ENCODE results near the gene SOX6. TPM values are rescaled to one million over a fixed set of nuclear protein-coding genes. Genes with fewer than 3 reads are reported as not detected.

SOX6 gene
- total RNA-seq, 1 donor from 2014 or later = 0.34 TPM

DNA sequence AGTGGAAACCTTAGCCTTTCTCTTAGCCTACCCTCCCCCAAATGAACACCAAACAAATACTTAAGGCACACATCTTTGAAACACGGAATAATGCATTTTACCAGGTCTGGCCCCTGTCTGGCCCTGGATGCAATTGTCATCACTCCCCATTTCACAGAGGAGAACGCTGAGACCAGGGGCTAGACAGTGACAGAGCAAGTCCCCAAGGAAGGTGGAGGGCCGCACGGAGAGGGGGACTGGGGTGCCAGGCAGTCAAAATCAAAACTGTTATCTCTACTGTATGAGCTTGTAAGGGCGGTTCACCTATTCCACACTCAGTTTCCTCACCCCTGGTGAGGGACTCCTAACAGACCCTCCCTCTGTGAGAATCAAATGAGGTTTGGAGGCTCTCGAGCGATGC, 414.2 kb downstream of the SOX6 start:
- Mint-ChIP-seq H3K4me1 (ENCODE audit: low read depth) (no peaks in the 10 kb centered on the region), H3K9me3 (no peaks in the 10 kb centered on the region), H3K36me3 (ENCODE audit: low read depth) (no peaks in the 10 kb centered on the region), H3K27me3 (ENCODE audit: low read depth) (no peaks in the 10 kb centered on the region), H3K4me3 (ENCODE audit: low read depth) (no peak overlapping the region), H3K27ac (no peak overlapping the region)
- intact Hi-C loops (cut with micrococcal nuclease) = loop anchor here (10.0 kb wide), 1 partner anchor 663 kb away; no protein-coding TSS in a partner anchor
- DNase-seq (ENCODE audit: low spot score) = no peak

DNA sequence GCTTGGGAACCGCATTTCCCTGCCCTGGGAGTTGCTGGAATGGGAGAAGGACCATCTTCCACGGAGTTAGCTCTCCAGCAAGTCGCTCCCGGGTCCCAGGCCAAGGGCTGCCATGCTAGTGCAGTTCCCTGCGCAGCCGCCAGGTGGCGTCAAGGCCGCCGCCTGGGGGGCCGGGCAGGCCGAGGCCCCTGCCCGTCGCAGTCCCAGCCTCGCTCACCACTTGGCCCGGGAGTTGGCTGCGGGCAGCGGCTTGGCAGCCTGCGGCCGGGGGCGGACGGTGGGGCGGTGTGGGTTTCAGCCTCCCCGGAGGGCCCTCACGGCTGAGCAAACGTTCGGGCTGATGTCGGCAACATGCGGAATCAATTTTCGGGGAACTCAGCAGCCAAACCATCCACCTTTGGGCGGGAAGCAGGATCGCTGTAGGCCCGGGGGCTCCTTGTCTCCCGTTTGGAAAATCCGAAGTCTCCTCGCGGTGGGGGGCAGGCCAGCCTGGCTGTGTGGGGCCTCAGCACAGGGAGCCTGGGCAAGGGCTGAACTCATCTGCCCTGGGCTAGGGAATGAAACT, 415.1 kb downstream of the SOX6 start:
- H3K9me3 Mint-ChIP-seq = no peaks in the 10 kb centered on the region
- H3K27ac Mint-ChIP-seq = no peak overlapping the region
- intact Hi-C loops (cut with micrococcal nuclease) = loop anchor here (10.0 kb wide), 1 partner anchor 664 kb away; no protein-coding TSS in a partner anchor
- DNase-seq (ENCODE audit: low spot score) = peak; percentile 10
- H3K36me3 Mint-ChIP-seq (ENCODE audit: low read depth) = no peaks in the 10 kb centered on the region
- H3K4me3 Mint-ChIP-seq (ENCODE audit: low read depth) = no peak overlapping the region
- H3K4me1 Mint-ChIP-seq (ENCODE audit: low read depth) = no peaks in the 10 kb centered on the region
- H3K27me3 Mint-ChIP-seq (ENCODE audit: low read depth) = no peaks in the 10 kb centered on the region

GRCh38 chr11:15940462-15941205, 415.7 kb downstream of the SOX6 start:
- Mint-ChIP-seq H3K36me3 (ENCODE audit: low read depth) (no peaks in the 10 kb centered on the region), H3K27me3 (ENCODE audit: low read depth) (no peaks in the 10 kb centered on the region), H3K9me3 (no peaks in the 10 kb centered on the region), H3K4me1 (ENCODE audit: low read depth) (no peaks in the 10 kb centered on the region), H3K4me3 (ENCODE audit: low read depth) (no peak overlapping the region), H3K27ac (no peak overlapping the region)
- no peak for DNase-seq (ENCODE audit: low spot score)
- intact Hi-C loops (cut with micrococcal nuclease) = loop anchor here (10.0 kb wide), 1 partner anchor 664 kb away; no protein-coding TSS in a partner anchor

DNA sequence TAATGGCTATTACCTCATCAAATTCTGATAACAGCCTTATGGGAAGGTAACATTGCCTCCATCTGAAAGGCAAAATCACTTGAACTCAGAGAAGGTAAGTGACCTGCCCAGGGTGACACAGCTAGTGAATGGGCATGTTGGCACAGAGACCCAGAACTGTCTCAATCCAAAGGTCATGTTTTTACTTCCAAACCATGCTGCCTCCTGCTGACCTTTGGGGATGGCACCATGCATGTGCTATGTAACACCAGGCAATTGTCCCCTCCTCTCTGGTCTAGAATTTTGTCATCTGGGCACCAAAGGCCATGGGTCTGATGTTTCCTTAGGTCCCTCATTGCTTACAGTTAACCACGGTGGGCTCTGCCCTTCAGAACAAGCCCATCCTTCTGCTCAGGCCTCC, 417.4 kb downstream of the SOX6 start:
- Mint-ChIP-seq H3K4me3 (ENCODE audit: low read depth) (no peak overlapping the region), H3K27me3 (ENCODE audit: low read depth) (no peaks in the 10 kb centered on the region), H3K27ac (no peak overlapping the region), H3K4me1 (ENCODE audit: low read depth) (no peaks in the 10 kb centered on the region), H3K36me3 (ENCODE audit: low read depth) (no peaks in the 10 kb centered on the region), H3K9me3 (no peaks in the 10 kb centered on the region)
- no peak for DNase-seq (ENCODE audit: low spot score)
- intact Hi-C loops (cut with micrococcal nuclease) = no loop called here

- Mint-ChIP-seq H3K27me3 (ENCODE audit: low read depth) (no peaks in the 10 kb centered on the region), H3K36me3 (ENCODE audit: low read depth) (no peaks in the 10 kb centered on the region), H3K9me3 (no peaks in the 10 kb centered on the region), H3K4me3 (ENCODE audit: low read depth) (no peak overlapping the region), H3K4me1 (ENCODE audit: low read depth) (no peaks in the 10 kb centered on the region), H3K27ac (no peak overlapping the region)
- intact Hi-C loops (cut with micrococcal nuclease) = no loop called here
- DNase-seq (ENCODE audit: low spot score) = no peak
These were observed 418.2 kb downstream of the SOX6 start for GRCh38 chr11:15938121-15938611.

DNA sequence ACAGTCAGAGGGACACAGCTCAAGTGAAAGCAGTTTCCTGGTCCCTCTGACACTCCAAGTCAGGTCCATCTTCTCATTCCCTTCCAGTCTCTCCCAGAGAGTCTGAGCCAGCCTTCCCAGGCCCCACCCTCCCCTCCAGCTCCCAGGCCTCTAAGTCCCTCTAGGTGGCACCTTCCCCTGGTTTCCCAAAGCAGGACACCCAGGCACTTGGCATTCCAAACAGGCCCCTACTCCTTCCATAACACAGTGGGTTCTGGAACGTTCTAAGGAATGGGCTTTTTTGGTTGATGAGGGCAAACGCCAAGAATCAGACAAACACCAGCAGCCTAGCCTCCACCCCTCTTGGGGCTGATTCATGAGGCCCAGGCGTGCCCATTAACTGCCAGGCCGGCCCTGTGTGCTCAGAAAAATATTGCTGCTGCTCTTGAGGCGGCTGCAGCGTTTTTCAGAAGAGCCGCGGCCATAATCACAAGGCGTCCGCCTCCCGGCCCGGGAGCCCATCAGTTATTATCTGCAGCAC, 418.7 kb downstream of the SOX6 start:
- intact Hi-C loops (cut with micrococcal nuclease) = no loop called here
- H3K4me3 Mint-ChIP-seq (ENCODE audit: low read depth) = no peak overlapping the region
- H3K9me3 Mint-ChIP-seq = no peaks in the 10 kb centered on the region
- H3K27me3 Mint-ChIP-seq (ENCODE audit: low read depth) = no peaks in the 10 kb centered on the region
- H3K4me1 Mint-ChIP-seq (ENCODE audit: low read depth) = no peaks in the 10 kb centered on the region
- H3K36me3 Mint-ChIP-seq (ENCODE audit: low read depth) = no peaks in the 10 kb centered on the region
- H3K27ac Mint-ChIP-seq = no peak overlapping the region
- no peak for DNase-seq (ENCODE audit: low spot score)

GRCh38 chr11:15936011-15936410, 420.3 kb downstream of the SOX6 start:
- no peak overlapping the region for H3K4me3 Mint-ChIP-seq (ENCODE audit: low read depth)
- DNase-seq (ENCODE audit: low spot score) = no peak
- no peak overlapping the region for H3K27ac Mint-ChIP-seq
- intact Hi-C loops (cut with micrococcal nuclease) = no loop called here
- H3K9me3 Mint-ChIP-seq = peaks cover 5% of the 10 kb centered on the region
- H3K4me1 Mint-ChIP-seq (ENCODE audit: low read depth) = no peaks in the 10 kb centered on the region
- H3K27me3 Mint-ChIP-seq (ENCODE audit: low read depth) = no peaks in the 10 kb centered on the region
- no peaks in the 10 kb centered on the region for H3K36me3 Mint-ChIP-seq (ENCODE audit: low read depth)

- H3K4me1 Mint-ChIP-seq (ENCODE audit: low read depth) = no peaks in the 10 kb centered on the region
- H3K9me3 Mint-ChIP-seq = peaks cover 5% of the 10 kb centered on the region
- H3K4me3 Mint-ChIP-seq (ENCODE audit: low read depth) = no peak overlapping the region
- no peaks in the 10 kb centered on the region for H3K36me3 Mint-ChIP-seq (ENCODE audit: low read depth)
- H3K27me3 Mint-ChIP-seq (ENCODE audit: low read depth) = no peaks in the 10 kb centered on the region
- intact Hi-C loops (cut with micrococcal nuclease) = no loop called here
- DNase-seq (ENCODE audit: low spot score) = no peak
- H3K27ac Mint-ChIP-seq = no peak overlapping the region
These were observed 421.0 kb downstream of the SOX6 start for GRCh38 chr11:15935373-15935772.

- intact Hi-C loops (cut with micrococcal nuclease) = no loop called here
- peaks cover 5% of the 10 kb centered on the region for H3K9me3 Mint-ChIP-seq
- H3K36me3 Mint-ChIP-seq (ENCODE audit: low read depth) = no peaks in the 10 kb centered on the region
- no peak overlapping the region for H3K4me3 Mint-ChIP-seq (ENCODE audit: low read depth)
- H3K27me3 Mint-ChIP-seq (ENCODE audit: low read depth) = no peaks in the 10 kb centered on the region
- no peaks in the 10 kb centered on the region for H3K4me1 Mint-ChIP-seq (ENCODE audit: low read depth)
- no peak for DNase-seq (ENCODE audit: low spot score)
- H3K27ac Mint-ChIP-seq = no peak overlapping the region
These were observed 422.3 kb downstream of the SOX6 start for GRCh38 chr11:15933886-15934625.

GRCh38 chr11:15932417-15932816, 423.9 kb downstream of the SOX6 start:
- Mint-ChIP-seq H3K4me3 (ENCODE audit: low read depth) (no peak overlapping the region), H3K4me1 (ENCODE audit: low read depth) (no peaks in the 10 kb centered on the region), H3K36me3 (ENCODE audit: low read depth) (no peaks in the 10 kb centered on the region), H3K27ac (no peak overlapping the region), H3K27me3 (ENCODE audit: low read depth) (no peaks in the 10 kb centered on the region), H3K9me3 (peaks cover 5% of the 10 kb centered on the region)
- intact Hi-C loops (cut with micrococcal nuclease) = no loop called here
- no peak for DNase-seq (ENCODE audit: low spot score)

- intact Hi-C loops (cut with micrococcal nuclease) = no loop called here
- H3K4me3 Mint-ChIP-seq (ENCODE audit: low read depth) = no peak overlapping the region
- peaks cover 5% of the 10 kb centered on the region for H3K9me3 Mint-ChIP-seq
- no peak overlapping the region for H3K27ac Mint-ChIP-seq
- no peaks in the 10 kb centered on the region for H3K4me1 Mint-ChIP-seq (ENCODE audit: low read depth)
- H3K27me3 Mint-ChIP-seq (ENCODE audit: low read depth) = no peaks in the 10 kb centered on the region
- DNase-seq (ENCODE audit: low spot score) = no peak
- no peaks in the 10 kb centered on the region for H3K36me3 Mint-ChIP-seq (ENCODE audit: low read depth)
These were observed 424.8 kb downstream of the SOX6 start for GRCh38 chr11:15931497-15931896.

DNA sequence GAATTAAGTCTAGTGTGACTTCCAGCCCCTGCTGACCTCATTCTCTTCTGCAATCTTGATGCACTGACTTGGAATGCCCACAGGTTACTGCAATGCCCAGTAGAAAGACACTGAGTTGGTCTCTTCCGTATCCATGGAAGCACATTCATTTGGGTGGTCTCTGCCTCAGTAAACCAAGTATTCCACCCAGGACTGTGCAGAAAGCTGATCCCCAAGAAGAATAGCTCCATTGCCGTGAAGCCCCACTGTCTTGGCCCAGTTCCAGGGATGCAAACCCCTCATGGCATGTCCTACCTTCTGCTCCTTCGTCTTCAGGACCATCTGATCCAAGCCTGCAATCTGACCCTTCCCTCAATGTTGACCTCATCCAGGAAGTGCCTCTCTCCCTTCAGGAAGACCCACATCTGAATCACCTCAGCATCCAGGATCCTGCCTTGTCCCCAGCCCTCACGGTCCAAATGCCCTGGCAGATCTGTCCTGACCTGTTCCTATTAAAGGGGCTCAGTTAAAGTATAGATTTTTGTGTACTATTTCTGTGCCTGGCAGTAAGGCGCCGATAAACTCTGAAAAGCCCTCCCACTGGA, 425.8 kb downstream of the SOX6 start:
- Mint-ChIP-seq H3K4me3 (ENCODE audit: low read depth) (no peak overlapping the region), H3K4me1 (ENCODE audit: low read depth) (no peaks in the 10 kb centered on the region), H3K27ac (no peak overlapping the region), H3K27me3 (ENCODE audit: low read depth) (no peaks in the 10 kb centered on the region), H3K9me3 (peaks cover 5% of the 10 kb centered on the region), H3K36me3 (ENCODE audit: low read depth) (no peaks in the 10 kb centered on the region)
- no peak for DNase-seq (ENCODE audit: low spot score)
- intact Hi-C loops (cut with micrococcal nuclease) = no loop called here
